HG02678 (cell line): Measurements from ENCODE around the gene FMO1.
"Not testable (repeated sequence)": the region's sequence is repeated elsewhere in the genome, so short reads cannot be mapped to it uniquely, and the experiment has no call there.

Source experiments
- ATAC-seq: cut with Tn5 transposase; IDR thresholded peaks from one replicate; pipeline ENCODE4 v1.9.1; 2021; ENCODE audit warnings: mild to moderate bottlenecking, moderate library complexity; ENCODE audit not compliant: unreplicated experiment

The FMO1 gene

GRCh38 chr1:171231326-171231725 is 17.0 kb upstream of the FMO1 start:
- ATAC-seq = no peak

GRCh38 chr1:171233183-171233582 is 15.1 kb upstream of the FMO1 start:
- no peak for ATAC-seq

GRCh38 chr1:171236231-171236630 is 12.1 kb upstream of the FMO1 start:
- ATAC-seq = not testable (repeated sequence)

GRCh38 chr1:171243878-171244277 is 4.4 kb upstream of the FMO1 start:
- ATAC-seq = no peak

GRCh38 chr1:171245458-171246064 is 2.7 kb upstream of the FMO1 start:
- peak; percentile 94 for ATAC-seq

GRCh38 chr1:171247501-171247900 is 793 bp upstream of the FMO1 start:
- ATAC-seq = no peak

GRCh38 chr1:171248841-171249240 is 547 bp downstream of the FMO1 start:
- no peak for ATAC-seq

- no peak for ATAC-seq
Observed at GRCh38 chr1:171250263-171250662, 2.0 kb downstream of the FMO1 start.

GRCh38 chr1:171251042-171251951 is 3.0 kb downstream of the FMO1 start:
- ATAC-seq = peak; percentile 48

- ATAC-seq = no peak
Observed at GRCh38 chr1:171251952-171252300, 3.6 kb downstream of the FMO1 start.

- ATAC-seq = peak; percentile 96
Observed at GRCh38 chr1:171252482-171252881, 4.2 kb downstream of the FMO1 start.

- no peak for ATAC-seq
Observed at GRCh38 chr1:171254859-171255258, 6.6 kb downstream of the FMO1 start.

GRCh38 chr1:171256940-171257606 is 8.8 kb downstream of the FMO1 start:
- no peak for ATAC-seq

- no peak for ATAC-seq
Observed at GRCh38 chr1:171257607-171258076, 9.3 kb downstream of the FMO1 start.

GRCh38 chr1:171258429-171258828 is 10.1 kb downstream of the FMO1 start:
- no peak for ATAC-seq

GRCh38 chr1:171258943-171259342 is 10.6 kb downstream of the FMO1 start:
- ATAC-seq = no peak

- ATAC-seq = no peak
Observed at GRCh38 chr1:171261336-171261735, 13.0 kb downstream of the FMO1 start.

- ATAC-seq = no peak
Observed at GRCh38 chr1:171263901-171264300, 15.6 kb downstream of the FMO1 start.

GRCh38 chr1:171265686-171266085 is 17.4 kb downstream of the FMO1 start:
- no peak for ATAC-seq

- ATAC-seq = no peak
Observed at GRCh38 chr1:171266930-171267329, 18.6 kb downstream of the FMO1 start.

GRCh38 chr1:171267391-171267790 is 19.1 kb downstream of the FMO1 start:
- ATAC-seq = no peak

- ATAC-seq = no peak
Observed at GRCh38 chr1:171270806-171271205, 22.5 kb downstream of the FMO1 start.
